Activated CD4-positive, CD25-positive, alpha-beta regulatory T cell treated with anti-CD3 and anti-CD28 coated beads, Interleukin-2, amount 50 U/mL, for 16 hours (primary cell): ENCODE data around the gene KYAT1.
"Not testable (repeated sequence)": the region's sequence is repeated elsewhere in the genome, so short reads cannot be mapped to it uniquely, and the experiment has no call there.

Source experiments
- DNase-seq: peaks from one replicate; pipeline ENCODE4 v3.0.0-alpha.2; 2020; ENCODE audit warnings: low read depth, low spot score

The KYAT1 gene

GRCh38 chr9:128818839-128819715, 62.7 kb downstream of the KYAT1 start:
- DNase-seq: no peak

GRCh38 chr9:128818099-128818838, 63.5 kb downstream of the KYAT1 start, which contains the start of gene ENDOG:
Gene ENDOG, plus strand, starts transcription at chr9:128818500. Its CDS starts 185 bp downstream, at chr9:128818685.
- peak; percentile 96 for DNase-seq

GRCh38 chr9:128810873-128811272, 70.9 kb downstream of the KYAT1 start:
- DNase-seq: no peak

- DNase-seq: no peak
Observed at GRCh38 chr9:128809831-128810230, 71.9 kb downstream of the KYAT1 start.

GRCh38 chr9:128809036-128809599, 72.6 kb downstream of the KYAT1 start:
- no peak for DNase-seq

GRCh38 chr9:128808543-128808942, 73.2 kb downstream of the KYAT1 start:
- DNase-seq: no peak

GRCh38 chr9:128807827-128808226, 73.9 kb downstream of the KYAT1 start:
- DNase-seq: no peak

GRCh38 chr9:128805661-128806060, 76.1 kb downstream of the KYAT1 start:
- no peak for DNase-seq

GRCh38 chr9:128802482-128802881, 79.3 kb downstream of the KYAT1 start:
- no peak for DNase-seq

GRCh38 chr9:128800061-128800460, 81.7 kb downstream of the KYAT1 start:
- DNase-seq: no peak

GRCh38 chr9:128798896-128799295, 82.9 kb downstream of the KYAT1 start:
- DNase-seq: no peak

GRCh38 chr9:128794961-128795360, 86.8 kb downstream of the KYAT1 start:
- not testable (repeated sequence) for DNase-seq

- no peak for DNase-seq
Observed at GRCh38 chr9:128792978-128793686, 88.6 kb downstream of the KYAT1 start.

GRCh38 chr9:128792134-128792533, 89.6 kb downstream of the KYAT1 start:
- DNase-seq: no peak

GRCh38 chr9:128790536-128790935, 91.2 kb downstream of the KYAT1 start:
- no peak for DNase-seq

- DNase-seq: no peak
Observed at GRCh38 chr9:128788445-128788844, 93.3 kb downstream of the KYAT1 start.

- DNase-seq: no peak
Observed at GRCh38 chr9:128787659-128788058, 94.1 kb downstream of the KYAT1 start.

- peak; percentile 80 for DNase-seq
Observed at GRCh38 chr9:128786681-128787601, 94.8 kb downstream of the KYAT1 start, which contains the start of gene TBC1D13. Gene TBC1D13, plus strand, starts transcription at chr9:128787253. Its CDS starts 101 bp downstream, at chr9:128787354.

GRCh38 chr9:128785427-128785826, 96.3 kb downstream of the KYAT1 start:
- no peak for DNase-seq
